H1 (cell line): Measurements from ENCODE around the gene SPRN. TPM values are rescaled to one million over a fixed set of nuclear protein-coding genes. Genes with fewer than 3 reads are reported as not detected.

Source experiments
- CTCF ChIA-PET: fragments of 300-600 bp; sonication (Branson Sonifier 250); formaldehyde crosslinking; loops from one replicate; lab custom pipeline; 2021; ENCODE audit not compliant: partially characterized antibody; lab: Charles Lee
- POLR2A ChIA-PET: fragments of 300-600 bp; sonication (Branson Sonifier 250); formaldehyde crosslinking; loops from one replicate; lab custom pipeline; 2021; ENCODE audit warnings: inconsistent platforms; ENCODE audit not compliant: partially characterized antibody; lab: Charles Lee
- DNase-seq, 2 experiments: peaks; one replicate each; pipeline versions ENCODE4 v3.0.0 to v3.0.0-alpha.2; 2010 to 2022; ENCODE audit warnings: low spot score in 2 of 2, low read depth in 1 of 2, mixed read lengths in 1 of 2
- FAIRE-seq: peaks from 2 replicates; lab custom pipeline; 2011; peaks lifted over from hg19 to GRCh38; lab: Jason Lieb, UNC
- H2AFZ ChIP-seq: 2 replicates; pipeline ENCODE4 v1.8.1; 2012; ENCODE audit warnings: low read length, inconsistent platforms
- H2AK5ac ChIP-seq: 2 replicates; pipeline ENCODE4 v1.6.1; 2013; ENCODE audit warnings: low read depth, low read length
- H2BK120ac ChIP-seq: replicated peaks from 2 replicates; pipeline ENCODE3; 2013; ENCODE audit warnings: low read depth, low read length, inconsistent platforms
- H2BK12ac ChIP-seq: 2 replicates; pipeline ENCODE4 v1.6.1; 2013; ENCODE audit warnings: low read depth, low read length
- H2BK15ac ChIP-seq: 2 replicates; pipeline ENCODE4 v1.6.1; 2013; ENCODE audit warnings: low read length
- H2BK20ac ChIP-seq: 2 replicates; pipeline ENCODE4 v1.6.1; 2013; ENCODE audit warnings: low read length
- H2BK5ac ChIP-seq: 2 replicates; pipeline ENCODE4 v1.6.1; 2013; ENCODE audit warnings: low read depth, low read length
- H3K14ac ChIP-seq: 2 replicates; pipeline ENCODE4 v1.6.1; 2013; ENCODE audit warnings: inconsistent platforms; ENCODE audit not compliant: insufficient read length
- H3K18ac ChIP-seq: 2 replicates; pipeline ENCODE4 v1.6.1; 2013; ENCODE audit warnings: low read length; ENCODE audit errors: extremely low read depth
- H3K23ac ChIP-seq: 2 replicates; pipeline ENCODE4 v1.6.1; 2013; ENCODE audit warnings: inconsistent platforms; ENCODE audit not compliant: insufficient read length
- H3K23me2 ChIP-seq: 2 replicates; pipeline ENCODE4 v1.6.1; 2013; ENCODE audit warnings: low read depth, low read length
- H3K27ac ChIP-seq: 2 replicates; pipeline ENCODE4 v1.6.1; 2011; ENCODE audit warnings: low read depth, low read length, inconsistent platforms
- H3K27me3 ChIP-seq, 4 experiments: replicated peaks in 1 of 4; 1 replicate in 1 of 4; 2 replicates in 3 of 4; pipeline versions ENCODE4 v1.6.1 to v1.8.1; 2011 to 2013; ENCODE audit warnings: low read length in 3 of 4, mild to moderate bottlenecking in 3 of 4, inconsistent platforms in 2 of 4, mixed read lengths in 2 of 4, moderate library complexity in 1 of 4; ENCODE audit not compliant: control insufficient read depth in 3 of 4, insufficient read depth in 3 of 4; ENCODE audit errors: extremely low read depth in 1 of 4
- H3K36me3 ChIP-seq, 4 experiments: 2 replicates each; pipeline versions ENCODE4 v1.6.1 to v1.8.1; 2011 to 2013; ENCODE audit warnings: mild to moderate bottlenecking in 4 of 4, low read length in 3 of 4, moderate library complexity in 2 of 4, control low read depth in 1 of 4, inconsistent platforms in 1 of 4; ENCODE audit not compliant: insufficient read depth in 4 of 4, control insufficient read depth in 2 of 4
- H3K4ac ChIP-seq: replicated peaks from 2 replicates; pipeline ENCODE3; 2013; ENCODE audit warnings: low read length, low read depth, mixed read lengths, inconsistent platforms; ENCODE audit not compliant: insufficient read length
- H3K4me1 ChIP-seq, 4 experiments: replicated peaks in 1 of 4; 1 replicate in 1 of 4; 2 replicates in 3 of 4; pipeline versions ENCODE4 v1.6.1 to v1.8.1; 2011 to 2013; ENCODE audit warnings: low read length in 3 of 4, inconsistent platforms in 2 of 4, mixed read lengths in 1 of 4; ENCODE audit not compliant: insufficient read depth in 4 of 4, control insufficient read depth in 3 of 4
- H3K4me2 ChIP-seq, 2 experiments: 2 replicates each; pipeline versions ENCODE4 v1.6.1 to v1.8.1; 2011 to 2013; ENCODE audit warnings: low read depth in 2 of 2, low read length in 2 of 2, control low read depth in 1 of 2, inconsistent platforms in 1 of 2, mild to moderate bottlenecking in 1 of 2; ENCODE audit not compliant: insufficient read depth in 1 of 2
- H3K4me3 ChIP-seq, 4 experiments: fragments of 200-600, 300-600 bp in 1 of 4; sonication (generic), shearing (Covaris generic), sonication (Bioruptor Twin) in 1 of 4; 2 replicates each; pipeline versions ENCODE4 v1.5.1 to v1.8.1; 2011 to 2016; ENCODE audit warnings: low read length in 4 of 4, low read depth in 3 of 4, control low read depth in 2 of 4, inconsistent platforms in 2 of 4, mild to moderate bottlenecking in 2 of 4, mixed read lengths in 1 of 4, moderate library complexity in 1 of 4; ENCODE audit not compliant: insufficient read depth in 2 of 4; ENCODE audit errors: extremely low read depth in 1 of 4
- H3K56ac ChIP-seq: replicated peaks from 2 replicates; pipeline ENCODE3; 2013; ENCODE audit warnings: low read depth, mild to moderate bottlenecking, mixed read lengths, low read length, inconsistent platforms; ENCODE audit not compliant: insufficient read length
- H3K79me1 ChIP-seq: 2 replicates; pipeline ENCODE4 v1.6.1; 2013; ENCODE audit warnings: low read depth, low read length, control low read depth
- H3K79me2 ChIP-seq, 2 experiments: 2 replicates each; pipeline versions ENCODE4 v1.6.1 to v1.8.1; 2012 to 2013; ENCODE audit warnings: low read length in 2 of 2, mild to moderate bottlenecking in 2 of 2, inconsistent platforms in 1 of 2; ENCODE audit not compliant: insufficient read depth in 2 of 2, control insufficient read depth in 1 of 2
- H3K9ac ChIP-seq, 4 experiments: replicated peaks in 1 of 4; 1 replicate in 1 of 4; 2 replicates in 3 of 4; pipeline versions ENCODE4 v1.6.1 to v1.8.1; 2011 to 2013; ENCODE audit warnings: low read depth in 3 of 4, low read length in 3 of 4, control low read depth in 2 of 4, mild to moderate bottlenecking in 2 of 4, moderate library complexity in 2 of 4, inconsistent platforms in 1 of 4; ENCODE audit errors: extremely low read depth in 1 of 4
- H3K9me3 ChIP-seq, 2 experiments: 2 replicates each; pipeline versions ENCODE4 v1.6.1 to v1.8.1; 2012 to 2013; ENCODE audit warnings: mild to moderate bottlenecking in 2 of 2, moderate library complexity in 2 of 2, control low read depth in 1 of 2, inconsistent platforms in 1 of 2, low read depth in 1 of 2, low read length in 1 of 2, mixed read lengths in 1 of 2; ENCODE audit not compliant: insufficient read depth in 2 of 2
- H4K20me1 ChIP-seq, 2 experiments: replicated peaks in 1 of 2; 2 replicates each; pipeline versions ENCODE3 to v1.8.1; 2011 to 2013; ENCODE audit warnings: inconsistent platforms in 2 of 2, low read length in 2 of 2, mild to moderate bottlenecking in 1 of 2; ENCODE audit not compliant: insufficient read depth in 2 of 2, control insufficient read depth in 1 of 2
- H4K5ac ChIP-seq: 2 replicates; pipeline ENCODE4 v1.6.1; 2013; ENCODE audit warnings: low read length, low read depth, mixed read lengths, inconsistent platforms; ENCODE audit not compliant: insufficient read length
- H4K8ac ChIP-seq: 2 replicates; pipeline ENCODE4 v1.8.0; 2013; ENCODE audit warnings: mild to moderate bottlenecking, moderate library complexity, low read length, inconsistent platforms; ENCODE audit not compliant: insufficient read depth; ENCODE audit errors: extremely low read depth
- H4K91ac ChIP-seq: replicated peaks from 2 replicates; pipeline ENCODE3; 2013; ENCODE audit warnings: low read length, mixed read lengths, inconsistent platforms; ENCODE audit not compliant: insufficient read length
- BACH1 ChIP-seq: IDR thresholded peaks from 2 replicates; pipeline ENCODE4 v1.6.1; 2012; ENCODE audit warnings: low read length, improper control_type of control experiment
- CREB1 ChIP-seq: IDR thresholded peaks from 2 replicates; pipeline ENCODE4 v1.6.1; 2012; ENCODE audit warnings: inconsistent platforms
- EZH2 ChIP-seq: fragments of 200-600 bp; sonication (generic); IDR thresholded peaks from 2 replicates; pipeline ENCODE4 v1.7.1; 2012; ENCODE audit warnings: low read depth, mild to moderate bottlenecking, moderate library complexity, low read length, inconsistent platforms; ENCODE audit not compliant: severe bottlenecking
- HDAC6 ChIP-seq: IDR thresholded peaks from one replicate; pipeline ENCODE4 v1.7.1; 2012; ENCODE audit warnings: low read depth, mild to moderate bottlenecking, inconsistent platforms, low read length, moderate library complexity
- POLR2AphosphoS5 ChIP-seq: IDR thresholded peaks from 2 replicates; pipeline ENCODE4 v1.6.1; 2011; ENCODE audit warnings: low read depth, low read length
- TCF12 ChIP-seq: IDR thresholded peaks from 2 replicates; pipeline ENCODE4 v1.6.1; 2011; ENCODE audit warnings: low read depth, mild to moderate bottlenecking, low read length
- WGBS, 2 experiments: shearing (Covaris generic) in 1 of 2; methylation state at CpG; one replicate each; pipeline versions ENCODE4 v1.1.6 to v1.1.7; 2013 to 2015; ENCODE audit warnings: low lambda C conversion rate in 2 of 2, mixed read lengths in 2 of 2, inconsistent platforms in 1 of 2, low coverage in 1 of 2, missing lambda C conversion rate in 1 of 2; ENCODE audit not compliant: insufficient replicate concordance in 2 of 2, insufficient coverage in 1 of 2, insufficient read length in 1 of 2; ENCODE audit errors: extremely low coverage in 1 of 2, missing lambda C conversion rate in 1 of 2; 5-methylcytosine and 5-hydroxymethylcytosine counted together
- polyA plus RNA-seq, 7 experiments: library from polyadenylated mRNA; depleted of rRNA in 3 of 7; stranded (reverse) in 5 of 7; unstranded in 2 of 7; fragments of >200 nt in 5 of 7; fragments of 200-250 nt in 2 of 7; gene quantifications; 1 replicate in 5 of 7; 2 replicates in 1 of 7; 4 replicates in 1 of 7; pipeline versions ENCODE4 v1.2.1 to v1.2.3, GENCODE V29; 2011 to 2013; ENCODE audit warnings: missing spikeins in 2 of 7, mixed read lengths in 2 of 7
- total RNA-seq: library from RNA; stranded (reverse); fragmentation: NEBNext Ultra II Directional; extraction: Animal tissue kit (Norgen Biotek cat#: 25700); gene quantifications from 2 replicates; pipeline ENCODE4 v1.2.1, GENCODE V29; 2021
- TF ChIP-seq, protein P1 (sequence below): IDR thresholded peaks from 2 replicates; pipeline ENCODE4 v1.6.1; 2012; ENCODE audit warnings: low read length, inconsistent platforms

SPRN gene
- total and polyA plus RNA-seq, 2 of the 8 experiments (the other 6 are each of a cell fraction or from before 2014, with no cell fraction given) = 0.23 to 0.24 TPM

DNA sequence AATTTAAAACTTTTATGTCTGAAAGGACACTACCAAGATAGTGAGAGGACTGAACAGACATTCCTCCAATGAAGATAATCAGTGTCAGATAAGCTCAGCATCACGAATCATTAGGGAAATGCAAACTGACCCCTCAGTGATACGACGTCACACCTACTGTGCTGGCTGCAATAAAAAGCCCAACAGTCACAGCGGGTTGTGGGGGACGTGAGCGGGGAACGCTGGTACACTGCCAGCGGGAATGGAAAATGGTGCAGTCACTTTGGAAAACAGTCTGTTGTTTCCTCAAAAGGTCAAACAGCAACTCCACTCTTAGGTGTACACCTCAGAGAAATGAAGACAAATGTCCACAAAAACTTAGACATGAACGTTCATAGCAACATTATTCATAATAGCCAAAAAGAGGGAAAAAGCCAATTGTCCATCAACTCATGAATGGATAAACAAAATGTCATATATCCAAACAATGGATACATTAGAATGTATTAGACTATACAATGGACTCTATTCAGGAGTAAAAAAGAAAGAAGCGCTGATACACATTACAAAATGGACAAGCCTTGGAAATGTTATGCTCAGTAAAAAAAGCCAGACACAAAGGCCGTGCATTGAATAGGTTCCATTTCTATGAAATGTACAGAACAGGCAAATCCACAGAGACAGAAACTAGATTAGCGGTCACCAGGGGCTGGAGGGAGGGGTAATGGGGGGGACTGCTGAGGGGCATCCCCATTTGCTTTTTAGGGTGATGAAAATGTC lies 48.9 kb downstream of the SPRN start:
- H2BK120ac ChIP-seq = no peak overlapping the region
- FAIRE-seq (no peak), DNase-seq (no peak)
- H3K56ac ChIP-seq = no peak overlapping the region
- 0 out of 2 replicates have a peak overlapping the region, but pooled peaks have one; percentile 13 for H2AK5ac ChIP-seq
- H2BK20ac ChIP-seq = no peak overlapping the region
- no peak overlapping the region for H3K4ac ChIP-seq
- H3K14ac ChIP-seq = no peak overlapping the region
- peaks cover 0 to 2% (median 0%) of the 10 kb centered on the region in 4 experiments; a peak in 3 of 8 replicates for H3K36me3 ChIP-seq
- no peak overlapping the region for H3K23ac ChIP-seq
- H3K27ac ChIP-seq = no peak overlapping the region
- no peak overlapping the region for H3K9ac ChIP-seq
- H3K4me3 ChIP-seq = no peak overlapping the region
- no peak overlapping the region for H2BK5ac ChIP-seq
- no peak overlapping the region for H3K4me2 ChIP-seq
- no peak overlapping the region for H2BK12ac ChIP-seq
- ChIA-PET CTCF (interaction anchor here (2.2 to 3.0 kb wide), 2 partner anchors 23 to 47 kb away, joined by 11 to 15 read pairs; no protein-coding TSS in a partner anchor), POLR2A (interaction anchor here (0.6 to 0.9 kb wide), 3 partner anchors 22 to 151 kb away, joined by 3 read pairs; partner anchors contain the start of gene PRAP1)
- no peak overlapping the region for H4K5ac ChIP-seq
- H3K9me3 ChIP-seq = no peaks in the 10 kb centered on the region
- H4K20me1 ChIP-seq = peaks cover 0 to 6% of the 10 kb centered on the region in 2 experiments
- H3K79me1 ChIP-seq = peaks cover 7% of the 10 kb centered on the region
- H3K27me3 ChIP-seq = peaks cover 8 to 48% (median 30%) of the 10 kb centered on the region in 4 experiments
- no peak overlapping the region for H2AFZ ChIP-seq
- no peak overlapping the region for H4K91ac ChIP-seq
- H3K79me2 ChIP-seq = peaks cover 0 to 3% of the 10 kb centered on the region in 2 experiments; a peak in 2 of 4 replicates
- H2BK15ac ChIP-seq = no peak overlapping the region
- H4K8ac ChIP-seq = no peak overlapping the region
- peaks cover 16% of the 10 kb centered on the region; the same call in 1 of the 2 replicates for H3K23me2 ChIP-seq
- peaks cover 0 to 3% (median under 1%) of the 10 kb centered on the region in 4 experiments; a peak in 5 of 7 replicates for H3K4me1 ChIP-seq
- TF ChIP-seq HDAC6 (no peak), TCF12 (no peak), POLR2AphosphoS5 (no peak), CREB1 (no peak), EZH2 (no peak), BACH1 (no peak)
- TF ChIP-seq, protein P1, sequence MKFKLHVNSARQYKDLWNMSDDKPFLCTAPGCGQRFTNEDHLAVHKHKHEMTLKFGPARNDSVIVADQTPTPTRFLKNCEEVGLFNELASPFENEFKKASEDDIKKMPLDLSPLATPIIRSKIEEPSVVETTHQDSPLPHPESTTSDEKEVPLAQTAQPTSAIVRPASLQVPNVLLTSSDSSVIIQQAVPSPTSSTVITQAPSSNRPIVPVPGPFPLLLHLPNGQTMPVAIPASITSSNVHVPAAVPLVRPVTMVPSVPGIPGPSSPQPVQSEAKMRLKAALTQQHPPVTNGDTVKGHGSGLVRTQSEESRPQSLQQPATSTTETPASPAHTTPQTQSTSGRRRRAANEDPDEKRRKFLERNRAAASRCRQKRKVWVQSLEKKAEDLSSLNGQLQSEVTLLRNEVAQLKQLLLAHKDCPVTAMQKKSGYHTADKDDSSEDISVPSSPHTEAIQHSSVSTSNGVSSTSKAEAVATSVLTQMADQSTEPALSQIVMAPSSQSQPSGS = no peak
- H3K18ac ChIP-seq = no peak overlapping the region
- 86% methylated on average over 12 of the region's 12 CpGs; no CpG with 5 or more reads in 1 of the 2 experiments for WGBS, 2 experiments
